Esophagus muscularis mucosa (tissue), 3 donors: ENCODE data around the gene NKX3-2.

Experiments used
- CTCF ChIP-seq, 3 experiments: fragments of 200-600 bp in 2 of 3; fragments of 450-650 bp in 1 of 3; sonication (generic) in 2 of 3; IDR thresholded peaks; one replicate each; pipeline ENCODE4 v1.5.1; 2017 to 2019; ENCODE audit warnings: antibody characterized with exemption in 3 of 3, mild to moderate bottlenecking in 2 of 3, moderate library complexity in 1 of 3
- POLR2A ChIP-seq: fragments of 450-650 bp; IDR thresholded peaks from one replicate; pipeline ENCODE4 v1.6.1; 2017; ENCODE audit warnings: antibody characterized with exemption, moderate library complexity, mild to moderate bottlenecking, low read depth
- POLR2AphosphoS5 ChIP-seq, 2 donors: sonication (generic); formaldehyde crosslinking; IDR thresholded peaks; one replicate each; pipeline ENCODE4 v1.6.1; 2017; ENCODE audit warnings: antibody characterized with exemption in 2 of 2

GRCh38 chr4:13535708-13536361, 8.5 kb downstream of the NKX3-2 start:
- TF ChIP-seq CTCF (IDR thresholded peaks at IDR 0.05) (no peak), POLR2AphosphoS5 (IDR thresholded peaks at IDR 0.05) (no peak), POLR2A (no peak)
